AG04450 (cell line): Measurements from ENCODE around the gene TTC34. TPM values are rescaled to one million over a fixed set of nuclear protein-coding genes. Genes with fewer than 3 reads are reported as not detected.

Experiments
- CTCF ChIA-PET: fragments of 300-600, 350-600 bp; formaldehyde crosslinking; extraction: SDS; loops from one replicate; lab custom pipeline; 2022; ENCODE audit warnings: antibody characterized with exemption, inconsistent platforms; lab: Charles Lee
- POLR2A ChIA-PET: fragments of 350-600 bp; formaldehyde crosslinking; extraction: SDS; loops from one replicate; lab custom pipeline; 2021; ENCODE audit warnings: antibody characterized with exemption, inconsistent platforms; lab: Yijun Ruan, JAX
- DNase-seq: peaks from one replicate; pipeline ENCODE4 v3.0.0-alpha.2; 2011; ENCODE audit warnings: low read depth, low spot score
- H3K27ac ChIP-seq: one replicate; pipeline ENCODE4 v1.5.1; 2012; ENCODE audit warnings: low read depth, low read length, control low read depth
- H3K27me3 ChIP-seq: one replicate; pipeline ENCODE4 v1.6.0; 2012; ENCODE audit warnings: low read length; ENCODE audit not compliant: control insufficient read depth, insufficient read depth
- H3K4me3 ChIP-seq: 2 replicates; pipeline ENCODE4 v1.5.1; 2011; ENCODE audit warnings: mild to moderate bottlenecking, low read depth, low read length, control low read depth
- H3K9me3 ChIP-seq: 2 replicates; pipeline ENCODE4 v1.5.1; 2012; ENCODE audit warnings: low read length; ENCODE audit not compliant: control insufficient read depth, insufficient read depth
- polyA plus RNA-seq: library from polyadenylated mRNA; depleted of rRNA; stranded (reverse); fragments of >200 nt; gene quantifications from 2 replicates; pipeline ENCODE4 v1.2.3, GENCODE V29; 2011
- TF ChIP-seq, protein P1 (sequence below): IDR thresholded peaks from 2 replicates; pipeline ENCODE4 v1.5.1; 2011; ENCODE audit warnings: low read depth, low read length, control low read depth, inconsistent platforms

Gene TTC34
- polyA plus RNA-seq, 1 experiment, result 0.06 TPM

DNA sequence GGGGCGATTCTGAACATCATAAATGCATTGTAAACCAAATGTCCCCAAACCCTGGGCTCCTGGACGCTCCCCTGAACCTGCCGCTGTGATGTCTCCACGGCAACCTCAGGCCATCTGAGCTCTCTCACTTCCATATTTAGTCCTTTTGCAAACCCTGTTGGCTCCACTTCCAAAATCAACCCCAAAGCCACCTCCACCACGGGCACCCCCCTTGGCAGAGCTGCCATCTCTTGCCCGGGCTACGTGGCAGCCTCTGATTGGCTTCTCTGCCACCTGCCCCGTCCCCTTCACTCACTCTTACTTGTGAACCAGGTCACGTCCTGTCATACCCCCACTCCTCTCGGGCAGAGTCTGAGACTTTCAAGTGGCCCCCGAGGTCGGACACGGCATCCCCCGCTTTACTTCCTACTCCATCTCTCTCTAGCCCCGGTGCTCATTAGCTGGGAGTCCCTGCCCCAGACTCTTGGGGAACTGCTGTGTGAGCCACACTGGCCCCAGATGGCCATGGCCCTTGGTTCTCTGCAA is 199.1 kb downstream of the TTC34 start:
- peaks cover 2% of the 10 kb centered on the region for H3K27me3 ChIP-seq
- no peak for DNase-seq
- no peak overlapping the region for H3K27ac ChIP-seq
- TF ChIP-seq, protein P1, sequence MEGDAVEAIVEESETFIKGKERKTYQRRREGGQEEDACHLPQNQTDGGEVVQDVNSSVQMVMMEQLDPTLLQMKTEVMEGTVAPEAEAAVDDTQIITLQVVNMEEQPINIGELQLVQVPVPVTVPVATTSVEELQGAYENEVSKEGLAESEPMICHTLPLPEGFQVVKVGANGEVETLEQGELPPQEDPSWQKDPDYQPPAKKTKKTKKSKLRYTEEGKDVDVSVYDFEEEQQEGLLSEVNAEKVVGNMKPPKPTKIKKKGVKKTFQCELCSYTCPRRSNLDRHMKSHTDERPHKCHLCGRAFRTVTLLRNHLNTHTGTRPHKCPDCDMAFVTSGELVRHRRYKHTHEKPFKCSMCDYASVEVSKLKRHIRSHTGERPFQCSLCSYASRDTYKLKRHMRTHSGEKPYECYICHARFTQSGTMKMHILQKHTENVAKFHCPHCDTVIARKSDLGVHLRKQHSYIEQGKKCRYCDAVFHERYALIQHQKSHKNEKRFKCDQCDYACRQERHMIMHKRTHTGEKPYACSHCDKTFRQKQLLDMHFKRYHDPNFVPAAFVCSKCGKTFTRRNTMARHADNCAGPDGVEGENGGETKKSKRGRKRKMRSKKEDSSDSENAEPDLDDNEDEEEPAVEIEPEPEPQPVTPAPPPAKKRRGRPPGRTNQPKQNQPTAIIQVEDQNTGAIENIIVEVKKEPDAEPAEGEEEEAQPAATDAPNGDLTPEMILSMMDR, result no peak
- H3K4me3 ChIP-seq, result no peak overlapping the region
- CTCF ChIA-PET, result no interaction called here
- no peaks in the 10 kb centered on the region; the same call in none of the 2 replicates for H3K9me3 ChIP-seq
- POLR2A ChIA-PET, result interaction anchor here (0.6 kb wide), 1 partner anchor 189 kb away, joined by 3 read pairs; no protein-coding TSS in a partner anchor

DNA sequence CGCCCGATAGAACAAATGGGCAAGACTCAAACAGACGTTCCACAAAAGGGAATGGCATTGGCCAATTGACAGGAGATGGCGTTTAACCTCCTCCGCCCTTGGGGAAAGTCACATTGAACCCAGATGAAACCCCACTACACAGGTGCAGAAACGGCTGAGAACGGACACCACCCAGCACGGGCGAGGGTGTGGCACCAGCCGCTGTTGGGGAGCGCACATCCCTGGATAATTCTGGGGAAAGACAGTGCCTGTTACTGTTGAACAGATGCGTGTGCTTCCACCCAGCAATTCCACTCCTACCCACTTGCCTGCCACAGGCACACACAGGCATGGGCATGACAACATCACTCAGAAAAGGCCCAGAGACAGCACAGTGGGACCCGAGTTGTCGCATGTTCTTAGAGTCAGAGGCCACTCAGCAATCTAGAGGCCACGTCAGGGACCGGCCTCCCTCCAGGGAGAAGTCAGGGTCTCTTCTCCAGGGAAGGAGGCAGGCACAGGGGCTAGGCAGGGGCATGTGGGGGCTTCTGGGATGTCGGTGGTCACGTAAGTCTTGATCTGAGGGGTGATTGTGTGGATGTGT is 199.7 kb downstream of the TTC34 start:
- H3K4me3 ChIP-seq, result no peak overlapping the region
- no peaks in the 10 kb centered on the region for H3K27me3 ChIP-seq
- no peak for DNase-seq
- CTCF ChIA-PET, result no interaction called here
- H3K27ac ChIP-seq, result no peak overlapping the region
- POLR2A ChIA-PET, result no interaction called here
- TF ChIP-seq, protein P1, result no peak
- H3K9me3 ChIP-seq, result no peaks in the 10 kb centered on the region; the same call in none of the 2 replicates

GRCh38 chr1:2598329-2598931 is 203.1 kb downstream of the TTC34 start:
- ChIA-PET CTCF (no interaction called here), POLR2A (no interaction called here)
- TF ChIP-seq, protein P1, result no peak
- H3K4me3 ChIP-seq, result no peak overlapping the region
- H3K27me3 ChIP-seq, result no peaks in the 10 kb centered on the region
- H3K9me3 ChIP-seq, result no peaks in the 10 kb centered on the region; the same call in none of the 2 replicates
- no peak for DNase-seq
- H3K27ac ChIP-seq, result no peak overlapping the region

- ChIA-PET CTCF (no interaction called here), POLR2A (no interaction called here)
- TF ChIP-seq, protein P1, result no peak
- DNase-seq, result no peak
- Histone ChIP-seq H3K4me3 (no peak overlapping the region), H3K9me3 (no peaks in the 10 kb centered on the region; the same call in none of the 2 replicates), H3K27me3 (no peaks in the 10 kb centered on the region), H3K27ac (no peak overlapping the region)
Observed at GRCh38 chr1:2597441-2598328, 203.8 kb downstream of the TTC34 start.
